Measurements from ENCODE around the gene DEPP1. TPM values are rescaled to one million over a fixed set of nuclear protein-coding genes. Genes with fewer than 3 reads are reported as not detected.
A peak's percentile ranks its signal among the peaks of the same experiment; 100 is the strongest.

DEPP1 gene
- total and polyA plus RNA-seq, 2 of the 13 experiments (the other 11 are each of a cell fraction or from before 2014, with no cell fraction given), result 14.8 to 270 TPM

DNA sequence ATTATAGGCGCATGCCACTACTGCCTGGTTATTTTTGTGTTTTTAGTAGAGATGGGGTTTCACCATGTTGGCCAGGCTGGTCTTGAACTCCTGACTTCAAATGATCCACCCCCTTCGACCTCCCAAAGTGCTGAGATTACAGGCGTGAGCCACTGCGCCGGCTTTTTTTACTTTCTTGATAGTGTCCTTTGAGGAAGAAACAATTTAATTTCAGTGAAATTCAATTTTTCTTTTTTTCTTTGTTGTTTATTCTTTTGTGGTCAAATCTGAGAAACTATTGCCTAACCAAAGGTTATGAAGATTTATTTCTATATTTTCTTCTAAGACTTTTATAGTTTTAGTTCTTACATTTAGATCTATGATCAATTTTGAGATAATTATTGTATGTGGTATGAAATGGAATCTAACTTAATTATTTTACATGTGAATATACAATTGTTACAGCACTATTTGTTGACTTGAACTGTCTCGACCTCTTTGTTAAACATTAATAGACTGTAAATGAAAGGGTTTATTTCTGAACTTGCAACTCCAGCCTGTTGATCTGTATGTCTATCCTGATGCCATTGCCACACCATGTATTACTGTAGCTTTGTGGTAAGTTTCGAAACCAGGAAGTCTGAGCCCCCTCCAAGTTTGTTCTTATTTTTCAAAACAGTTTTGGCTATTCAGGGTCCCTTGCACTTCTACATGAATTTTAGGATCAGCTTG lies 38.8 kb downstream of the DEPP1 start (continued):
- no peak for TF ChIP-seq CAMTA2 (CRISPR knock-in tag; IDR thresholded peaks at IDR 0.05; ENCODE audit: borderline replicate concordance)
- peak; percentile 91 for TF ChIP-seq BCL6 (CRISPR knock-in tag; IDR thresholded peaks at IDR 0.05)
- no peak for TF ChIP-seq KLF16 (CRISPR knock-in tag; IDR thresholded peaks at IDR 0.05)
- TF ChIP-seq, protein P1, sequence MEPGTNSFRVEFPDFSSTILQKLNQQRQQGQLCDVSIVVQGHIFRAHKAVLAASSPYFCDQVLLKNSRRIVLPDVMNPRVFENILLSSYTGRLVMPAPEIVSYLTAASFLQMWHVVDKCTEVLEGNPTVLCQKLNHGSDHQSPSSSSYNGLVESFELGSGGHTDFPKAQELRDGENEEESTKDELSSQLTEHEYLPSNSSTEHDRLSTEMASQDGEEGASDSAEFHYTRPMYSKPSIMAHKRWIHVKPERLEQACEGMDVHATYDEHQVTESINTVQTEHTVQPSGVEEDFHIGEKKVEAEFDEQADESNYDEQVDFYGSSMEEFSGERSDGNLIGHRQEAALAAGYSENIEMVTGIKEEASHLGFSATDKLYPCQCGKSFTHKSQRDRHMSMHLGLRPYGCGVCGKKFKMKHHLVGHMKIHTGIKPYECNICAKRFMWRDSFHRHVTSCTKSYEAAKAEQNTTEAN (CRISPR knock-in tag; conservative IDR thresholded peaks at IDR 0.05), result peak; percentile 65; the same call in 1 of the 2 replicates
- 0 out of 2 replicates have a peak, but pooled peaks have one; percentile 43 for TF ChIP-seq ZNF264 (CRISPR knock-in tag; IDR thresholded peaks at IDR 0.05)
- TF ChIP-seq, protein P2, sequence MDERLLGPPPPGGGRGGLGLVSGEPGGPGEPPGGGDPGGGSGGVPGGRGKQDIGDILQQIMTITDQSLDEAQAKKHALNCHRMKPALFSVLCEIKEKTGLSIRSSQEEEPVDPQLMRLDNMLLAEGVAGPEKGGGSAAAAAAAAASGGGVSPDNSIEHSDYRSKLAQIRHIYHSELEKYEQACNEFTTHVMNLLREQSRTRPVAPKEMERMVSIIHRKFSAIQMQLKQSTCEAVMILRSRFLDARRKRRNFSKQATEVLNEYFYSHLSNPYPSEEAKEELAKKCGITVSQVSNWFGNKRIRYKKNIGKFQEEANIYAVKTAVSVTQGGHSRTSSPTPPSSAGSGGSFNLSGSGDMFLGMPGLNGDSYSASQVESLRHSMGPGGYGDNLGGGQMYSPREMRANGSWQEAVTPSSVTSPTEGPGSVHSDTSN (CRISPR knock-in tag; IDR thresholded peaks at IDR 0.05), result no peak
- TF ChIP-seq KMT2A (CRISPR knock-in tag; IDR thresholded peaks at IDR 0.05), result no peak
- no peak for TF ChIP-seq MED13 (CRISPR knock-in tag; IDR thresholded peaks at IDR 0.05)
- TF ChIP-seq MYNN (CRISPR knock-in tag; IDR thresholded peaks at IDR 0.05; ENCODE audit: low read depth), result no peak
- TF ChIP-seq, protein P3, sequence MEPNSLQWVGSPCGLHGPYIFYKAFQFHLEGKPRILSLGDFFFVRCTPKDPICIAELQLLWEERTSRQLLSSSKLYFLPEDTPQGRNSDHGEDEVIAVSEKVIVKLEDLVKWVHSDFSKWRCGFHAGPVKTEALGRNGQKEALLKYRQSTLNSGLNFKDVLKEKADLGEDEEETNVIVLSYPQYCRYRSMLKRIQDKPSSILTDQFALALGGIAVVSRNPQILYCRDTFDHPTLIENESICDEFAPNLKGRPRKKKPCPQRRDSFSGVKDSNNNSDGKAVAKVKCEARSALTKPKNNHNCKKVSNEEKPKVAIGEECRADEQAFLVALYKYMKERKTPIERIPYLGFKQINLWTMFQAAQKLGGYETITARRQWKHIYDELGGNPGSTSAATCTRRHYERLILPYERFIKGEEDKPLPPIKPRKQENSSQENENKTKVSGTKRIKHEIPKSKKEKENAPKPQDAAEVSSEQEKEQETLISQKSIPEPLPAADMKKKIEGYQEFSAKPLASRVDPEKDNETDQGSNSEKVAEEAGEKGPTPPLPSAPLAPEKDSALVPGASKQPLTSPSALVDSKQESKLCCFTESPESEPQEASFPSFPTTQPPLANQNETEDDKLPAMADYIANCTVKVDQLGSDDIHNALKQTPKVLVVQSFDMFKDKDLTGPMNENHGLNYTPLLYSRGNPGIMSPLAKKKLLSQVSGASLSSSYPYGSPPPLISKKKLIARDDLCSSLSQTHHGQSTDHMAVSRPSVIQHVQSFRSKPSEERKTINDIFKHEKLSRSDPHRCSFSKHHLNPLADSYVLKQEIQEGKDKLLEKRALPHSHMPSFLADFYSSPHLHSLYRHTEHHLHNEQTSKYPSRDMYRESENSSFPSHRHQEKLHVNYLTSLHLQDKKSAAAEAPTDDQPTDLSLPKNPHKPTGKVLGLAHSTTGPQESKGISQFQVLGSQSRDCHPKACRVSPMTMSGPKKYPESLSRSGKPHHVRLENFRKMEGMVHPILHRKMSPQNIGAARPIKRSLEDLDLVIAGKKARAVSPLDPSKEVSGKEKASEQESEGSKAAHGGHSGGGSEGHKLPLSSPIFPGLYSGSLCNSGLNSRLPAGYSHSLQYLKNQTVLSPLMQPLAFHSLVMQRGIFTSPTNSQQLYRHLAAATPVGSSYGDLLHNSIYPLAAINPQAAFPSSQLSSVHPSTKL (CRISPR knock-in tag; IDR thresholded peaks at IDR 0.05), result peak; percentile 89
- no peak for TF ChIP-seq ZNF772 (CRISPR knock-in tag; IDR thresholded peaks at IDR 0.05)
- TF ChIP-seq ZNF503 (CRISPR knock-in tag; IDR thresholded peaks at IDR 0.05), result peak; percentile 56; the same call in 1 of the 2 replicates
- no peak for TF ChIP-seq YEATS2 (CRISPR knock-in tag; IDR thresholded peaks at IDR 0.05; ENCODE audit: borderline replicate concordance)
- TF ChIP-seq ZBTB8A (CRISPR knock-in tag; IDR thresholded peaks at IDR 0.05; ENCODE audit: borderline replicate concordance, low read depth), result no peak
- no peak for TF ChIP-seq ZNF577 (CRISPR knock-in tag; IDR thresholded peaks at IDR 0.05; ENCODE audit: borderline replicate concordance, low read depth)
- TF ChIP-seq ELF3 (CRISPR knock-in tag; IDR thresholded peaks at IDR 0.05), result peak; percentile 98
- no peak for TF ChIP-seq ZSCAN30 (CRISPR knock-in tag; IDR thresholded peaks at IDR 0.05)
- TF ChIP-seq ZNF432 (CRISPR knock-in tag; IDR thresholded peaks at IDR 0.05; ENCODE audit: borderline replicate concordance), result no peak
- no peak for TF ChIP-seq RORA (CRISPR knock-in tag; IDR thresholded peaks at IDR 0.05)
- no peak for TF ChIP-seq ETV6 (CRISPR knock-in tag; conservative IDR thresholded peaks at IDR 0.05)
- TF ChIP-seq ZNF660 (CRISPR knock-in tag; IDR thresholded peaks at IDR 0.05; ENCODE audit: borderline replicate concordance, low read depth), result no peak
- no peak for TF ChIP-seq NFKB2 (CRISPR knock-in tag; IDR thresholded peaks at IDR 0.05; ENCODE audit: borderline replicate concordance)
